ENCODE results near the gene TTI1.
A peak's percentile ranks its signal among the peaks of the same experiment; 100 is the strongest.

TTI1 gene

GRCh38 chr20:38032585-38033329, 499 bp downstream of the TTI1 start:
- Histone ChIP-seq H3K27me3 (no peaks in the 10 kb centered on the region), H3K27ac (peak overlapping the region; percentile 90 to 94), H3K4me1 (peaks cover 0 to 53% (median 34%) of the 10 kb centered on the region in 4 donors), H3K9me3 (no peaks in the 10 kb centered on the region), H3K4me3 (peak overlapping the region; percentile 90 to 95), H3K36me3 (peaks cover 0 to 3% (median 0%) of the 10 kb centered on the region in 3 donors)
- DNase-seq, result no peak
- no peak for TF ChIP-seq CTCF (IDR thresholded peaks at IDR 0.05)
- intact Hi-C loops (cut with DNase I; ENCODE audit: low total_unique reads), result no loop called here

GRCh38 chr20:38031957-38032356, 1.3 kb downstream of the TTI1 start:
- Histone ChIP-seq H3K9me3 (no peaks in the 10 kb centered on the region), H3K27ac (no peak overlapping the region), H3K4me1 (peaks cover 0 to 45% (median 31%) of the 10 kb centered on the region in 4 donors), H3K36me3 (peaks cover 0 to 3% (median 0%) of the 10 kb centered on the region in 3 donors), H3K4me3 (no peak overlapping the region), H3K27me3 (no peaks in the 10 kb centered on the region)
- no peak for DNase-seq
- no peak for TF ChIP-seq CTCF (IDR thresholded peaks at IDR 0.05)
- intact Hi-C loops (cut with DNase I; ENCODE audit: low total_unique reads), result no loop called here

GRCh38 chr20:38029453-38029852, 3.8 kb downstream of the TTI1 start:
- peaks cover 0 to 20% (median 13%) of the 10 kb centered on the region in 4 donors for H3K4me1 ChIP-seq
- H3K27me3 ChIP-seq, result no peaks in the 10 kb centered on the region
- no peak overlapping the region for H3K4me3 ChIP-seq
- intact Hi-C loops (cut with DNase I; ENCODE audit: low total_unique reads), result no loop called here
- no peak overlapping the region for H3K27ac ChIP-seq
- no peaks in the 10 kb centered on the region for H3K9me3 ChIP-seq
- TF ChIP-seq CTCF (IDR thresholded peaks at IDR 0.05), result no peak
- no peaks in the 10 kb centered on the region for H3K36me3 ChIP-seq
- no peak for DNase-seq

- Histone ChIP-seq H3K4me1 (no peaks in the 10 kb centered on the region), H3K36me3 (no peaks in the 10 kb centered on the region), H3K9me3 (no peaks in the 10 kb centered on the region), H3K27me3 (no peaks in the 10 kb centered on the region), H3K4me3 (no peak overlapping the region), H3K27ac (no peak overlapping the region)
- intact Hi-C loops (cut with DNase I; ENCODE audit: low total_unique reads), result no loop called here
- no peak for TF ChIP-seq CTCF (IDR thresholded peaks at IDR 0.05)
- DNase-seq, result no peak
Observed at GRCh38 chr20:38024496-38024895, 8.8 kb downstream of the TTI1 start.

GRCh38 chr20:38023181-38024001, 9.9 kb downstream of the TTI1 start:
- H3K4me1 ChIP-seq, result no peaks in the 10 kb centered on the region
- TF ChIP-seq CTCF (IDR thresholded peaks at IDR 0.05), result no peak
- no peak overlapping the region for H3K27ac ChIP-seq
- H3K4me3 ChIP-seq, result no peak overlapping the region
- intact Hi-C loops (cut with DNase I; ENCODE audit: low total_unique reads), result no loop called here
- H3K27me3 ChIP-seq, result no peaks in the 10 kb centered on the region
- peaks cover 4 to 7% (median 6%) of the 10 kb centered on the region in 3 donors for H3K36me3 ChIP-seq
- H3K9me3 ChIP-seq, result peaks cover 0 to 5% (median 0%) of the 10 kb centered on the region in 3 donors
- no peak for DNase-seq

Data from tibial artery (tissue), 4 donors.